ENCODE data around the gene PLEKHH1. TPM values are rescaled to one million over a fixed set of nuclear protein-coding genes. Genes with fewer than 3 reads are reported as not detected.

The PLEKHH1 gene
- total and polyA plus RNA-seq, 9 of the 15 experiments (the other 6 are each of a cell fraction or from before 2014, with no cell fraction given) = 0.76 to 5.9 (median 2.9) TPM

DNA sequence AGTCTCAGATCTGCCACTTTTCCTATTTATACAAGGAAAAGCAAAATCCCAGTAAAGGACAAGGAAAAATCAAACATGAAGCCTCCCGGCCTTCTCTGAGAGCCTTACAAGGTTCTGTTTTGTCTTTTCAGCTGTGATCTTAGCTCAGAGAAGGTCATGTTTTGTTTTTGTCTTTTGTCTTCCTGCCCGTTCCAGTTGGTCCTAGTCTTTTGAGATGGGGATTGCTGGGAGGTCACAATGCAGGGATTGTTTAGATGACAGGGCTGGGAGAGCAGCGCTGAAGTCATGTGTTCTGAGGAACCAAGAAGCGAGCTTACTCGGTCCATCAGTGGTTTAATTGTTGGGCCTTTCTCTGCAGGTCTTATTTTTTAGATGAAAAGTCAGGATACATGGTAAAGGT lies 6.0 kb downstream of the PLEKHH1 start:
- CTCF ChIA-PET (ENCODE audit: low intra/inter-chr PET ratio) = no interaction called here
- FAIRE-seq (no peak), DNase-seq (ENCODE audit: extremely low read depth in 1 of 4, low spot score in 3 of 4) (no peak), ATAC-seq (no peak)
- Histone ChIP-seq H3K36me3 (ENCODE audit: control insufficient read depth, insufficient read depth, low read length) (no peaks in the 10 kb centered on the region; the same call in 2 of the 3 replicates), H3K4me1 (replicated peaks in 1 of 2; ENCODE audit: control insufficient read depth in 2 of 2, insufficient read depth in 2 of 2, low read length in 2 of 2) (peaks cover 4% of the 10 kb centered on the region in 2 experiments; a peak in 3 of 5 replicates), H2AFZ (ENCODE audit: low read depth, low read length) (no peak overlapping the region), H3K9me1 (ENCODE audit: control insufficient read depth, insufficient read depth, low read length) (no peaks in the 10 kb centered on the region), H4K20me1 (replicated peaks; ENCODE audit: control insufficient read depth, insufficient read depth, low read length) (no peaks in the 10 kb centered on the region), H3K9me3 (replicated peaks; ENCODE audit: control insufficient read depth, insufficient read depth, low read depth, low read length) (no peaks in the 10 kb centered on the region), H3K4me2 (ENCODE audit: insufficient read depth, low read length) (no peak overlapping the region), H3K9ac (ENCODE audit: insufficient read depth in 1 of 2, low read depth in 2 of 2, low read length in 2 of 2) (no peak overlapping the region), H3K79me2 (ENCODE audit: control insufficient read depth, insufficient read depth, low read length) (no peaks in the 10 kb centered on the region), H3K4me3 (no peak overlapping the region), H3K27ac (ENCODE audit: extremely low read depth, low read depth, low read length) (no peak overlapping the region), H3K27me3 (ENCODE audit: control insufficient read depth in 2 of 2, insufficient read depth in 2 of 2, low read length in 2 of 2) (no peaks in the 10 kb centered on the region)
- 56% methylated on average over 5 of the region's 5 CpGs for WGBS (ENCODE audit: insufficient coverage, low coverage, missing lambda C conversion rate)
- no TSS peak for BruUV-seq (replicated peaks)
- in situ Hi-C loops (cut with MboI) (no loop called here), intact Hi-C loops (cut with micrococcal nuclease) (no loop called here)
- TF ChIP-seq SNRNP70 (optimal IDR thresholded peaks at IDR 0.05; ENCODE audit: low read depth, low read length) (no peak), HMG20B (CRISPR knock-in tag; IDR thresholded peaks at IDR 0.05) (no peak), ZNF263 (CRISPR knock-in tag; IDR thresholded peaks at IDR 0.05; ENCODE audit: borderline replicate concordance) (no peak), ZKSCAN8 (CRISPR knock-in tag; IDR thresholded peaks at IDR 0.05) (no peak), EP400 (IDR thresholded peaks at IDR 0.05) (no peak), CBFA2T2 (conservative IDR thresholded peaks at IDR 0.05) (no peak), KLF10 (CRISPR knock-in tag; IDR thresholded peaks at IDR 0.05) (no peak), GMEB1 (CRISPR knock-in tag; IDR thresholded peaks at IDR 0.05) (no peak), ATF7 (IDR thresholded peaks at IDR 0.05) (no peak)
- POLR2A ChIA-PET = interaction anchor here (0.7 kb wide), 1 partner anchor 23 kb away, joined by 6 read pairs; no protein-coding TSS in a partner anchor

All from K562 (cell line).